HCT116 (cell line): Measurements from ENCODE around the gene FER. TPM values are rescaled to one million over a fixed set of nuclear protein-coding genes. Genes with fewer than 3 reads are reported as not detected.

Experiments
- ATAC-seq: fragments of 200-7000 bp; cut with Tn5 transposase; 2 replicates; pipeline ENCODE4 v1.9.1; 2020; ENCODE audit warnings: mild to moderate bottlenecking, moderate library complexity
- BruUV-seq: library from RNA; stranded (reverse); fragments of 400-500 nt; replicated peaks from 2 replicates; lab custom pipeline; 2021; lab: Mats Ljungman, UMichigan
- CTCF ChIA-PET: fragments of 300-600 bp; sonication (Branson Sonifier 250); formaldehyde crosslinking; loops from one replicate; lab custom pipeline; 2021; ENCODE audit warnings: antibody characterized with exemption; lab: Charles Lee
- POLR2A ChIA-PET: fragments of 300-600, 350-600 bp; sonication (Branson Sonifier 250); formaldehyde crosslinking; loops from one replicate; lab custom pipeline; 2021; ENCODE audit warnings: antibody characterized with exemption; lab: Charles Lee
- RAD21 ChIA-PET, 2 experiments: fragments of 300-600 bp; sonication (Branson Sonifier 250); formaldehyde crosslinking; loops; one replicate each; lab custom pipeline; 2023; ENCODE audit warnings: low total read pairs in 2 of 2; ENCODE audit not compliant: uncharacterized antibody in 2 of 2, unreplicated experiment in 2 of 2, low non-redundant PET in 1 of 2; lab: Charles Lee
- DNase-seq: peaks from one replicate; pipeline ENCODE4 v3.0.0-alpha.2; 2010; ENCODE audit warnings: low read depth, low spot score
- H2AFZ ChIP-seq: fragments of 200-600 bp; shearing (Covaris generic), sonication (generic); 2 replicates; pipeline ENCODE4 v1.6.1; 2017; ENCODE audit warnings: low read depth, mixed run types, mixed read lengths, antibody characterized with exemption, low read length; ENCODE audit not compliant: poor library complexity, severe bottlenecking
- H3K27ac ChIP-seq: 2 replicates; pipeline ENCODE4 v1.5.1; 2012; ENCODE audit warnings: low read depth, low read length
- H3K27me3 ChIP-seq: fragments of 200-600 bp; sonication (generic); 2 replicates; pipeline ENCODE4 v1.6.1; 2016; ENCODE audit warnings: mixed run types, low read length, mixed read lengths; ENCODE audit not compliant: insufficient read depth
- H3K36me3 ChIP-seq, 2 experiments: fragments of 200-500 bp in 1 of 2; fragments of 200-600 bp in 1 of 2; sonication (Bioruptor generic) in 1 of 2; sonication (generic) in 1 of 2; 2 replicates each; pipeline versions ENCODE4 v1.5.1 to v1.6.1; 2014 to 2016; ENCODE audit warnings: low read length in 2 of 2, inconsistent platforms in 1 of 2, mixed read lengths in 1 of 2, mixed run types in 1 of 2; ENCODE audit not compliant: insufficient read depth in 2 of 2, control insufficient read depth in 1 of 2
- H3K4me1 ChIP-seq, 2 experiments: fragments of 200-600 bp in 1 of 2; sonication (generic) in 1 of 2; 2 replicates each; pipeline versions ENCODE4 v1.5.1 to v1.6.1; 2012 to 2017; ENCODE audit warnings: low read length in 2 of 2, inconsistent platforms in 1 of 2, mild to moderate bottlenecking in 1 of 2, mixed read lengths in 1 of 2, mixed run types in 1 of 2, moderate library complexity in 1 of 2; ENCODE audit not compliant: insufficient read depth in 2 of 2, control insufficient read depth in 1 of 2
- H3K4me2 ChIP-seq: fragments of 200-600 bp; sonication (generic); 2 replicates; pipeline ENCODE4 v1.6.1; 2017; ENCODE audit warnings: mixed run types, low read length, mixed read lengths
- H3K4me3 ChIP-seq, 2 experiments: fragments of 200-600 bp in 1 of 2; sonication (generic) in 1 of 2; replicated peaks in 1 of 2; 2 replicates each; pipeline ENCODE4 v1.5.1; 2011 to 2016; ENCODE audit warnings: low read length in 2 of 2, control low read depth in 1 of 2, low read depth in 1 of 2, mild to moderate bottlenecking in 1 of 2, mixed read lengths in 1 of 2, mixed run types in 1 of 2
- H3K79me2 ChIP-seq: fragments of 200-600 bp; sonication (generic); 2 replicates; pipeline ENCODE4 v1.6.1; 2017; ENCODE audit warnings: mild to moderate bottlenecking, mixed run types, low read length, moderate library complexity, mixed read lengths; ENCODE audit not compliant: insufficient read depth
- H3K9ac ChIP-seq: fragments of 200-600 bp; sonication (generic); 2 replicates; pipeline ENCODE4 v1.6.1; 2016; ENCODE audit warnings: low read length, mixed read lengths
- H3K9me2 ChIP-seq: fragments of 200-600 bp; sonication (generic), shearing (Covaris generic); 2 replicates; pipeline ENCODE4 v1.6.1; 2017; ENCODE audit warnings: mixed run types, mild to moderate bottlenecking, moderate library complexity; ENCODE audit not compliant: insufficient read depth
- H3K9me3 ChIP-seq, 2 experiments: fragments of 200-500 bp in 1 of 2; fragments of 200-600 bp in 1 of 2; sonication (Bioruptor generic) in 1 of 2; sonication (generic) in 1 of 2; 2 replicates each; pipeline ENCODE4 v1.6.1; 2014 to 2017; ENCODE audit warnings: low read length in 2 of 2, mixed read lengths in 2 of 2, inconsistent platforms in 1 of 2, low read depth in 1 of 2, mild to moderate bottlenecking in 1 of 2, mixed run types in 1 of 2, moderate library complexity in 1 of 2; ENCODE audit not compliant: control insufficient read depth in 1 of 2, insufficient read depth in 1 of 2
- H4K20me1 ChIP-seq: fragments of 200-600 bp; sonication (generic), shearing (Covaris generic); 2 replicates; pipeline ENCODE4 v1.6.1; 2017; ENCODE audit warnings: mixed run types, mild to moderate bottlenecking, moderate library complexity; ENCODE audit not compliant: insufficient read depth
- POLR2A ChIP-seq: IDR thresholded peaks from 2 replicates; pipeline ENCODE4 v1.7.0; 2011; ENCODE audit warnings: borderline replicate concordance; ENCODE audit not compliant: insufficient read depth, insufficient read length; ENCODE audit errors: extremely low read depth
- RAD21 ChIP-seq: IDR thresholded peaks from 2 replicates; pipeline ENCODE4 v1.6.1; 2012; ENCODE audit warnings: low read depth, mild to moderate bottlenecking
- REST ChIP-seq: IDR thresholded peaks from 2 replicates; pipeline ENCODE4 v1.6.1; 2012; ENCODE audit warnings: low read depth
- YY1 ChIP-seq: IDR thresholded peaks from 2 replicates; pipeline ENCODE4 v1.6.1; 2011; ENCODE audit warnings: low read length, low read depth, moderate library complexity, mild to moderate bottlenecking; ENCODE audit not compliant: insufficient replicate concordance; ENCODE audit errors: extremely low read depth
- intact Hi-C: fragments of 100-400 bp; cut with micrococcal nuclease; formaldehyde crosslinking; loops from 2 replicates; pipeline ENCODE4 v1.10.0; 2022
- total RNA-seq: library from RNA; stranded (reverse); gene quantifications from one replicate; pipeline ENCODE4 v1.2.1, GENCODE V29; 2021; ENCODE audit not compliant: unreplicated experiment
- TF ChIP-seq, protein P1 (sequence below): IDR thresholded peaks from 2 replicates; pipeline ENCODE4 v1.6.1; 2011; ENCODE audit warnings: mild to moderate bottlenecking, low read length, moderate library complexity; ENCODE audit not compliant: insufficient replicate concordance; ENCODE audit errors: extremely low read depth

The FER gene
- total RNA-seq, 1 experiment from 2014 or later, result 32.0 TPM

GRCh38 chr5:108739376-108739775 lies 8.3 kb upstream of the FER start:
- Histone ChIP-seq H3K27ac (no peak overlapping the region), H4K20me1 (no peaks in the 10 kb centered on the region)
- CTCF ChIA-PET, result no interaction called here
- intact Hi-C loops, result no loop called here
- no peak for TF ChIP-seq REST
- TF ChIP-seq, protein P1, sequence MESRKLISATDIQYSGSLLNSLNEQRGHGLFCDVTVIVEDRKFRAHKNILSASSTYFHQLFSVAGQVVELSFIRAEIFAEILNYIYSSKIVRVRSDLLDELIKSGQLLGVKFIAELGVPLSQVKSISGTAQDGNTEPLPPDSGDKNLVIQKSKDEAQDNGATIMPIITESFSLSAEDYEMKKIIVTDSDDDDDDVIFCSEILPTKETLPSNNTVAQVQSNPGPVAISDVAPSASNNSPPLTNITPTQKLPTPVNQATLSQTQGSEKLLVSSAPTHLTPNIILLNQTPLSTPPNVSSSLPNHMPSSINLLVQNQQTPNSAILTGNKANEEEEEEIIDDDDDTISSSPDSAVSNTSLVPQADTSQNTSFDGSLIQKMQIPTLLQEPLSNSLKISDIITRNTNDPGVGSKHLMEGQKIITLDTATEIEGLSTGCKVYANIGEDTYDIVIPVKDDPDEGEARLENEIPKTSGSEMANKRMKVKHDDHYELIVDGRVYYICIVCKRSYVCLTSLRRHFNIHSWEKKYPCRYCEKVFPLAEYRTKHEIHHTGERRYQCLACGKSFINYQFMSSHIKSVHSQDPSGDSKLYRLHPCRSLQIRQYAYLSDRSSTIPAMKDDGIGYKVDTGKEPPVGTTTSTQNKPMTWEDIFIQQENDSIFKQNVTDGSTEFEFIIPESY, result no peak
- no peak for TF ChIP-seq POLR2A
- TF ChIP-seq RAD21, result no peak
- TF ChIP-seq YY1, result no peak
- TF ChIP-seq, all 23 proteins: peak for 0
- Histone ChIP-seq H3K4me2 (no peak overlapping the region), H3K4me1 (no peaks in the 10 kb centered on the region), H2AFZ (no peak overlapping the region), H3K27me3 (no peaks in the 10 kb centered on the region), H3K9ac (no peak overlapping the region), H3K36me3 (no peaks in the 10 kb centered on the region), H3K9me2 (no peaks in the 10 kb centered on the region), H3K9me3 (no peaks in the 10 kb centered on the region), H3K4me3 (no peak overlapping the region), H3K79me2 (no peaks in the 10 kb centered on the region)
- BruUV-seq, result no TSS peak
- no peak for DNase-seq
- no peak for ATAC-seq
- ChIA-PET POLR2A (no interaction called here), RAD21 (no interaction called here)
